K562 (cell line): Measurements from ENCODE around the gene FAM124A. TPM values are rescaled to one million over a fixed set of nuclear protein-coding genes. Genes with fewer than 3 reads are reported as not detected.

Experiments
- ATAC-seq: fragments of 200-7000 bp; cut with Tn5 transposase; 3 replicates; pipeline ENCODE4 v1.9.1; 2020; ENCODE audit warnings: moderate library complexity
- BruUV-seq: library from RNA; stranded (reverse); fragments of 400-500 nt; replicated peaks from 2 replicates; lab custom pipeline; 2021; lab: Mats Ljungman, UMichigan
- CTCF ChIA-PET: fragments of 300-600 bp; formaldehyde crosslinking; extraction: SDS; loops from one replicate; lab custom pipeline; 2021; ENCODE audit warnings: low intra/inter-chr PET ratio; lab: Yijun Ruan, JAX
- POLR2A ChIA-PET: fragments of 300-600, 350-650 bp; sonication (Branson Sonifier 250); formaldehyde crosslinking; extraction: SDS; loops from one replicate; lab custom pipeline; 2021; ENCODE audit warnings: antibody characterized with exemption, inconsistent platforms; lab: Yijun Ruan, JAX
- DNase-seq, 4 experiments: peaks; one replicate each; pipeline versions ENCODE4 v3.0.0 to v3.0.0-alpha.2; 2011 to 2018; ENCODE audit warnings: low spot score in 3 of 4, mixed read lengths in 3 of 4; ENCODE audit errors: extremely low read depth in 1 of 4
- FAIRE-seq: peaks from 2 replicates; lab custom pipeline; 2011; peaks lifted over from hg19 to GRCh38; lab: Jason Lieb, UNC
- H2AFZ ChIP-seq: 2 replicates; pipeline ENCODE4 v1.6.0; 2011; ENCODE audit warnings: low read depth, low read length, control low read depth, inconsistent platforms
- H3K27ac ChIP-seq: fragments of 200-600 bp; 3 replicates; pipeline ENCODE4 v1.8.0; 2011; ENCODE audit warnings: low read depth, mild to moderate bottlenecking, control low read depth, inconsistent platforms, low read length, moderate library complexity, mixed read lengths; ENCODE audit errors: extremely low read depth
- H3K27me3 ChIP-seq, 2 experiments: fragments of 300-600 bp in 1 of 2; 2 replicates in 1 of 2; 3 replicates in 1 of 2; pipeline versions ENCODE4 v1.6.0 to v1.8.0; 2011; ENCODE audit warnings: inconsistent platforms in 2 of 2, low read length in 2 of 2, mild to moderate bottlenecking in 1 of 2, mixed read lengths in 1 of 2, moderate library complexity in 1 of 2; ENCODE audit not compliant: control insufficient read depth in 2 of 2, insufficient read depth in 2 of 2
- H3K36me3 ChIP-seq: fragments of 300-600 bp; 3 replicates; pipeline ENCODE4 v1.8.0; 2011; ENCODE audit warnings: mild to moderate bottlenecking, low read length, inconsistent platforms; ENCODE audit not compliant: control insufficient read depth, insufficient read depth
- H3K4me1 ChIP-seq, 2 experiments: fragments of 200-600 bp in 1 of 2; replicated peaks in 1 of 2; 2 replicates in 1 of 2; 3 replicates in 1 of 2; pipeline versions ENCODE4 v1.5.1 to v1.8.0; 2011; ENCODE audit warnings: inconsistent platforms in 2 of 2, low read length in 2 of 2, mild to moderate bottlenecking in 1 of 2, mixed read lengths in 1 of 2, moderate library complexity in 1 of 2; ENCODE audit not compliant: control insufficient read depth in 2 of 2, insufficient read depth in 2 of 2
- H3K4me2 ChIP-seq: 2 replicates; pipeline ENCODE4 v1.6.1; 2011; ENCODE audit warnings: low read length, control low read depth, inconsistent platforms, mixed read lengths; ENCODE audit not compliant: insufficient read depth
- H3K4me3 ChIP-seq: fragments of 200-600 bp; sonication (generic), shearing (Covaris generic); 2 replicates; pipeline ENCODE4 v1.5.1; 2016; ENCODE audit warnings: control low read depth, inconsistent platforms
- H3K79me2 ChIP-seq: fragments of 200-600 bp; 3 replicates; pipeline ENCODE4 v1.8.0; 2011; ENCODE audit warnings: low read length, inconsistent platforms; ENCODE audit not compliant: control insufficient read depth, insufficient read depth
- H3K9ac ChIP-seq, 2 experiments: 2 replicates each; pipeline versions ENCODE4 v1.6.0 to v1.6.1; 2011; ENCODE audit warnings: low read depth in 2 of 2, low read length in 2 of 2, control low read depth in 1 of 2, inconsistent platforms in 1 of 2, mild to moderate bottlenecking in 1 of 2, mixed read lengths in 1 of 2; ENCODE audit not compliant: insufficient read depth in 1 of 2
- H3K9me1 ChIP-seq: one replicate; pipeline ENCODE4 v1.6.0; 2011; ENCODE audit warnings: inconsistent platforms, mild to moderate bottlenecking, low read length, moderate library complexity; ENCODE audit not compliant: control insufficient read depth, insufficient read depth
- H3K9me3 ChIP-seq: replicated peaks from 2 replicates; pipeline ENCODE4 v1.5.1; 2011; ENCODE audit warnings: low read depth, low read length, inconsistent platforms; ENCODE audit not compliant: control insufficient read depth, insufficient read depth
- H4K20me1 ChIP-seq: replicated peaks from 2 replicates; pipeline ENCODE4 v1.6.1; 2011; ENCODE audit warnings: low read length, inconsistent platforms, mixed read lengths; ENCODE audit not compliant: control insufficient read depth, insufficient read depth
- CXXC5 ChIP-seq: fragments of 250-450 bp; sonication (Bioruptor Pico); IDR thresholded peaks from 2 replicates; pipeline ENCODE4 v1.8.0; 2022; ENCODE audit warnings: inconsistent platforms, mild to moderate bottlenecking, moderate library complexity
- EHMT2 ChIP-seq: fragments of 450-650 bp; IDR thresholded peaks from 2 replicates; pipeline ENCODE4 v1.6.1; 2018; ENCODE audit warnings: antibody characterized with exemption
- MEIS2 ChIP-seq: fragments of 450-650 bp; IDR thresholded peaks from 2 replicates; pipeline ENCODE4 v1.6.1; 2014; ENCODE audit warnings: mild to moderate bottlenecking; ENCODE audit not compliant: partially characterized antibody
- ZFP1 ChIP-seq: fragments of 450-650 bp; formaldehyde crosslinking; IDR thresholded peaks from 2 replicates; pipeline ENCODE4 v1.4.0; 2020; ENCODE audit warnings: mild to moderate bottlenecking, mixed read lengths
- ZNF589 ChIP-seq: fragments of 200-800 bp; sonication (Bioruptor generic); IDR thresholded peaks from 2 replicates; pipeline ENCODE4 v1.6.1; 2016; ENCODE audit warnings: low read depth, missing genetic modification characterization, missing compliant biosample characterization
- WGBS: fragments of 100-300 bp; shearing (Covaris generic); methylation state at CpG from one replicate; pipeline ENCODE4 v1.1.6; 2016; ENCODE audit warnings: low coverage, mixed read lengths; ENCODE audit not compliant: insufficient coverage; ENCODE audit errors: missing lambda C conversion rate; 5-methylcytosine and 5-hydroxymethylcytosine counted together
- in situ Hi-C: fragments of 300-500 bp; cut with MboI; formaldehyde crosslinking; loops from 4 replicates; pipeline ENCODE4 v1.15.0; 2018; ENCODE audit warnings: inconsistent platforms, mixed read lengths
- intact Hi-C: fragments of 100-400 bp; cut with micrococcal nuclease; formaldehyde crosslinking; loops from 2 replicates; pipeline ENCODE4 v1.14.2; 2022
- polyA plus RNA-seq, 8 experiments: library from polyadenylated mRNA; depleted of rRNA in 4 of 8; stranded (reverse) in 5 of 8; unstranded in 3 of 8; fragments of >200 nt; fragmentation: Nextera tagmentation in 2 of 8; fragmentation: Illumina TruSeq in 1 of 8; extraction: Ambion mirVana in 2 of 8; extraction: Trizol in 1 of 8; gene quantifications; 2 replicates each; pipeline versions ENCODE4 v1.2.1 to v1.2.3, GENCODE V29; 2011 to 2014; ENCODE audit warnings: inconsistent platforms in 1 of 8, missing spikeins in 1 of 8
- total RNA-seq, 7 experiments: library from RNA; depleted of rRNA in 6 of 7; stranded (reverse); fragments of >200 nt in 6 of 7; fragmentation: Illumina TruSeq in 2 of 7; extraction: Trizol in 2 of 7; gene quantifications; 2 replicates each; pipeline versions ENCODE4 v1.2.1 to v1.2.3, GENCODE V29; 2011 to 2021; ENCODE audit warnings: low replicate concordance in 1 of 7

FAM124A gene
- total and polyA plus RNA-seq, 9 of the 15 experiments (the other 6 are each of a cell fraction or from before 2014, with no cell fraction given): not detected

- Histone ChIP-seq H3K4me2 (no peak overlapping the region), H3K9me3 (no peaks in the 10 kb centered on the region), H3K36me3 (no peaks in the 10 kb centered on the region), H3K9ac (no peak overlapping the region), H2AFZ (no peak overlapping the region), H3K4me3 (no peak overlapping the region), H3K4me1 (no peaks in the 10 kb centered on the region; a peak in 2 of 5 replicates), H3K79me2 (no peaks in the 10 kb centered on the region), H3K27me3 (no peaks in the 10 kb centered on the region; a peak in 2 of 5 replicates), H3K27ac (no peak overlapping the region), H3K9me1 (no peaks in the 10 kb centered on the region), H4K20me1 (no peaks in the 10 kb centered on the region)
- intact Hi-C loops: no loop called here
- ChIA-PET POLR2A (interaction anchor here (0.6 kb wide), 1 partner anchor 125 kb away, joined by 3 read pairs; no protein-coding TSS in a partner anchor), CTCF (no interaction called here)
- TF ChIP-seq EHMT2 (no peak), CXXC5 (CRISPR knock-in tag) (no peak), ZNF589 (CRISPR knock-in tag) (no peak)
- no TSS peak for BruUV-seq
- FAIRE-seq (no peak), ATAC-seq (no peak), DNase-seq (no peak)
- in situ Hi-C loops: no loop called here
- WGBS: 4% methylated on average over 2 of the region's 2 CpGs
Observed at GRCh38 chr13:51326777-51327176, 104.6 kb downstream of the FAM124A start.

GRCh38 chr13:51327961-51328360 lies 105.8 kb downstream of the FAM124A start:
- Histone ChIP-seq H4K20me1 (no peaks in the 10 kb centered on the region), H3K9ac (no peak overlapping the region), H3K9me3 (no peaks in the 10 kb centered on the region), H3K4me2 (no peak overlapping the region), H3K27me3 (no peaks in the 10 kb centered on the region; a peak in 2 of 5 replicates), H3K9me1 (no peaks in the 10 kb centered on the region), H3K4me3 (no peak overlapping the region), H3K79me2 (no peaks in the 10 kb centered on the region), H2AFZ (no peak overlapping the region), H3K36me3 (no peaks in the 10 kb centered on the region), H3K4me1 (no peaks in the 10 kb centered on the region; a peak in 2 of 5 replicates), H3K27ac (no peak overlapping the region)
- TF ChIP-seq ZFP1 (CRISPR knock-in tag) (no peak), MEIS2 (no peak)
- no TSS peak for BruUV-seq
- ChIA-PET CTCF (no interaction called here), POLR2A (no interaction called here)
- in situ Hi-C loops (no loop called here), intact Hi-C loops (no loop called here)
- WGBS: 9% methylated on average over 2 of the region's 2 CpGs
- ATAC-seq: no peak
- no peak for DNase-seq
- FAIRE-seq: no peak
